Activated T-cell treated with anti-CD3 and anti-CD28 coated beads, Interleukin-2, amount 50 U/mL, for 72 hours (primary cell): Measurements from ENCODE around the gene TFEC. TPM values are rescaled to one million over a fixed set of nuclear protein-coding genes. Genes with fewer than 3 reads are reported as not detected.
"Not testable (repeated sequence)": the region's sequence is repeated elsewhere in the genome, so short reads cannot be mapped to it uniquely, and the experiment has no call there.

Experiments
- ATAC-seq, 2 donors: fragments of 150-1000 bp; cut with Tn5 transposase; replicated peaks in 1 of 2; 2 replicates each; pipeline ENCODE4 v1.10.0; 2021; ENCODE audit warnings: moderate library complexity in 2 of 2, mild to moderate bottlenecking in 1 of 2
- DNase-seq, 2 donors: peaks; one replicate each; pipeline ENCODE4 v3.0.0; 2021 to 2022; ENCODE audit warnings: mixed read lengths in 1 of 2
- H3K27ac Mint-ChIP-seq: one replicate; pipeline ENCODE4 v1.8.0; 2022; ENCODE audit warnings: mild to moderate bottlenecking, moderate library complexity, mixed read lengths
- H3K27me3 Mint-ChIP-seq: one replicate; pipeline ENCODE4 v1.8.0; 2022; ENCODE audit warnings: low read depth, mixed read lengths
- H3K36me3 Mint-ChIP-seq, 2 donors: one replicate each; pipeline ENCODE4 v1.8.0; 2022; ENCODE audit warnings: mixed read lengths in 2 of 2, mild to moderate bottlenecking in 1 of 2; ENCODE audit not compliant: insufficient read depth in 2 of 2
- H3K4me1 Mint-ChIP-seq: one replicate; pipeline ENCODE4 v1.8.0; 2022; ENCODE audit warnings: low read depth, mixed read lengths
- H3K4me3 Mint-ChIP-seq, 2 donors: one replicate each; pipeline ENCODE4 v1.8.0; 2022; ENCODE audit warnings: mild to moderate bottlenecking in 2 of 2, mixed read lengths in 2 of 2, moderate library complexity in 2 of 2
- H3K9me3 Mint-ChIP-seq, 2 donors: one replicate each; pipeline ENCODE4 v1.8.0; 2022; ENCODE audit warnings: mixed read lengths in 2 of 2
- total RNA-seq, 2 donors: library from RNA; stranded (reverse); gene quantifications; one replicate each; pipeline ENCODE4 v1.2.3, GENCODE V29; 2022

TFEC gene
- total RNA-seq, 2 donors from 2014 or later, result 0.14 to 0.44 TPM

DNA sequence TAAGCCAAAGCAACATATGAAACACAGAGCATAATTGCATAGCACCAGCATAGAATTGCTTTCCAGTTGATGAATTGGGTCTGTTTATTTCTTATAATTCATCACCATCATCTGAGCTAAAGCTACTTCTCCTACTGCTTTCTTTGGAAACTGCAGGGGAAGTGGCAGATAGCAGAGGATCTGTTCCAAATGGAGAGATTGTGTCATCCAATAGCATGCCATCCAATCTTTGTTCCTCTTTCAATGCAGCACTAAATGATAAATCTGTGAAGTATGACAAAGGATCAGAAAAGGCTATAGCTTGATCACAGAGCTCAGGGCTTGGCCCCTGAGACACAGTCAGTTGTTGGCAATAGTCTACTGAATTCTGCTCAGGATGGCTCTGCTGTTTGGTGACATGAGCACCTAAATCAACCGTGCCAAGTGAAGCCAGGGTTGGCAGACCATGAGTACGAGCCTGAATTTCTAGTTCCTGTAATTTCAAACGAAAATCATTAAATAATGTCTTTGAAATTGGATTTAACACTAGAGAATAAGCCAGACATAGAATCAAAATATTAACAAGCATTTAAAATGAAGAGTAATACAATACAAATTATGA, 90.0 kb downstream of the TFEC start:
- DNase-seq (no peak), ATAC-seq (no peak)
- H3K9me3 Mint-ChIP-seq, result no peaks in the 10 kb centered on the region
- no peak overlapping the region for H3K27ac Mint-ChIP-seq
- no peaks in the 10 kb centered on the region for H3K36me3 Mint-ChIP-seq
- no peaks in the 10 kb centered on the region for H3K27me3 Mint-ChIP-seq
- H3K4me3 Mint-ChIP-seq, result no peak overlapping the region
- H3K4me1 Mint-ChIP-seq, result no peaks in the 10 kb centered on the region

DNA sequence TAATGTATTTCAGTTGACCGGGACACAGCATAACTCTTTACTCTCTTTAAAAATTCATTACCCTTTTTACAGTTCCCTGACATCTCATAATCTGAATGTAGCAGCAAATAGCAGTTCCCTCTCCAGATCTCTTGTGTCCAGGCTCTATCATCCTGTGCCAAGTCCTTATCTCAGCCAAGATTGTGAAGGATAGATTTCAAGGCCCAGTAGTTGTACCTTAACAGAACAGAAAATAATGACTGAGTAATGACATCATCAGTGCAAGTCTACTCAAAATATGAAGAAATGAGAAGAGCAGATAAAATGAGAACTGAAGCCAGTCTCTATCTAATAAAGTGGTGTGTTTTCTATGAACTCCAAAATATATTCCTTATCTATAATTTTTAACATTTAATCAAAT, 92.6 kb downstream of the TFEC start:
- Mint-ChIP-seq H3K27ac (no peak overlapping the region), H3K36me3 (no peaks in the 10 kb centered on the region), H3K27me3 (no peaks in the 10 kb centered on the region), H3K4me3 (no peak overlapping the region), H3K9me3 (no peaks in the 10 kb centered on the region), H3K4me1 (no peaks in the 10 kb centered on the region)
- ATAC-seq (no peak), DNase-seq (no peak)

DNA sequence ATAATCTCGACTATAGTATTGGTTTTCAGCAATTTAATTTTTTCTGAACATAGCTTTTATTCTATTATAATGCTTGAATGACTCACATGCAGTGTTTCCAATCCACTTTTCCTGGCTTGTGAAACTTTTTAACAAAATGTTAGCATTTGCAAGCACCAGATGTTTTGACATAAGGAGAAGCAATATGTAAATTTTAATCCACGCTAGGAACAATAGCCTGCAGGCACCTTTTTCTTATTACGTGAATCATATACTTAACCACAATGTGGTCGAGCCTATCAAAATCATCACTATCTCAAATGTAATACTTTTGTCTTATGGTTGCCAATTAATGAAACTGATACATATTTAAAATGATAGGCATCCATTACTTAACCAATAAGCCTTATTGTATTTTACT, 97.1 kb downstream of the TFEC start:
- no peaks in the 10 kb centered on the region for H3K4me1 Mint-ChIP-seq
- no peak for ATAC-seq
- no peaks in the 10 kb centered on the region for H3K36me3 Mint-ChIP-seq
- H3K9me3 Mint-ChIP-seq, result peaks cover 2% of the 10 kb centered on the region in 2 donors
- no peaks in the 10 kb centered on the region for H3K27me3 Mint-ChIP-seq
- no peak overlapping the region for H3K4me3 Mint-ChIP-seq
- no peak overlapping the region for H3K27ac Mint-ChIP-seq
- DNase-seq, result no peak

DNA sequence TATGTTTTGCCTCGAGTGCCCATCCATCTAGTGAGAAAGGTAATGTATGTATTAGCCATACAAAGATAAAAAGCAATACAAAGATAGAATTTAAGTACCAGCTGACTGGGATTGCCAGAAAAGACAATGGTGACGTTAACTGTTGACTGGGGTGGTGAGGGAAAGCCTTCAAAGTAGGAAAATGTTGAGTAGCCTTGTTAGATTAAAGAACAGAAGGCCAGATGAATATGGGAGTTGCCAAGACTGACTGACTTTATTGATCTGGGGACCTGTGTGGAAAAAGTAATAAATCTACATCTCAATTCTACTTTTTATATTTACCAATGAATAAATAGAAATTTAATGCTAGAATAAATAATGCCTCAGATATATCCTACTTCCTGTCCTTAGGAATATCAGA, 97.7 kb downstream of the TFEC start:
- no peaks in the 10 kb centered on the region for H3K27me3 Mint-ChIP-seq
- H3K27ac Mint-ChIP-seq, result no peak overlapping the region
- DNase-seq (no peak), ATAC-seq (no peak)
- no peaks in the 10 kb centered on the region for H3K36me3 Mint-ChIP-seq
- H3K4me1 Mint-ChIP-seq, result no peaks in the 10 kb centered on the region
- peaks cover 2% of the 10 kb centered on the region in 2 donors for H3K9me3 Mint-ChIP-seq
- no peak overlapping the region for H3K4me3 Mint-ChIP-seq

DNA sequence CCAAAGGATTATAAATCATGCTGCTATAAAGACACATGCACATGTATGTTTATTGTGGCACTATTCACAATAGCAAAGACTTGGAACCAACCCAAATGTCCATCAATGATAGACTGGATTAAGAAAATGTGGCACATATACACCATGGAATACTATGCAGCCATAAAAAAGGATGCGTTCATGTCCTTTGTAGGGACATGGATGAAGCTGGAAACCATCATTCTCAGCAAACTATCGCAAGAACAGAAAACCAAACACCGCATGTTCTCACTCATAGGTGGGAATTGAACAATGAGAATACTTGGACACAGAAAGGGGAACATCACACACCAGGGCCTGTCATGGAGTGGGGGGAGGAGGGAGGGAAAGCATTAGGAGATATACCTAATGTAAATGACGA, 100.4 kb downstream of the TFEC start:
- not testable (repeated sequence) for H3K4me1 Mint-ChIP-seq, H3K27me3 Mint-ChIP-seq, H3K27ac Mint-ChIP-seq, H3K4me3 Mint-ChIP-seq, ATAC-seq, H3K36me3 Mint-ChIP-seq, DNase-seq, H3K9me3 Mint-ChIP-seq

DNA sequence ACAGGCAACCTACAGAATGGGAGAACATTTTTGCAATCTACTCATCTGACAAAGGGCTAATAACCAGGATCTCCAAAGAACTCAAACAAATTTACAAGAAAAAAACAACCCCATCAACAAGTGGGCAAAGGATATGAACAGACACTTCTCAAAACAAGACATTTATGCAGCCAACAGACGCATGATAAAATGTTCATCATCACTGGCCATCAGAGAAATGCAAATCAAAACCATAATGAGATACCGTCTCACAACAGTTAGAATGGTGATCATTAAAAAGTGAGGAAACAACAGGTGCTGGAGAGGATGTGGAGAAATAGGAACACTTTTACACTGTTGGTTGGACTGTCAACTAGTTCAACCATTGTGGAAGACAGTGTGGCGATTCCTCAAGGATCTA, 100.8 kb downstream of the TFEC start:
- not testable (repeated sequence) for H3K27me3 Mint-ChIP-seq, DNase-seq, H3K4me1 Mint-ChIP-seq, H3K27ac Mint-ChIP-seq, H3K9me3 Mint-ChIP-seq, ATAC-seq, H3K36me3 Mint-ChIP-seq, H3K4me3 Mint-ChIP-seq

DNA sequence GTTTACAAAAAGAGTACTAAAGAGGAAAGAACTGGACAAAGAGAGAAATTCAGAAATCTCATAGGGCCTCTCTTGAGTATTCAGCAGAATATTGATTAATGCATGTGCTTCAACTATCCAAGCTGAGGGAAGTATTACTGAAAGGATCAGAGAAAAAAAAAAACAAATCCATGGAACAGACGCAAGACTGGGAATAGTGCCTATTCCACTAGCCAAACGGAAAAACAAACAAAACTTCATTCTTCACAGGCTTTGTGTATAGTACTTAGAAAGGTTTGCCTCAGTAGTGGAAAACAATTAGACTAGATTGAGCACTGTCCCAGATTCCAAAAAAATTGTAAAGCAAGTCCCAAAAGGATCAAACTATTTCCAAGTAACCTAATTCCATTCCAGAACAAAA, 106.2 kb downstream of the TFEC start:
- DNase-seq (no peak), ATAC-seq (no peak)
- Mint-ChIP-seq H3K4me1 (no peaks in the 10 kb centered on the region), H3K36me3 (no peaks in the 10 kb centered on the region), H3K27ac (no peak overlapping the region), H3K9me3 (peaks cover 0 to 2% of the 10 kb centered on the region in 2 donors), H3K27me3 (no peaks in the 10 kb centered on the region), H3K4me3 (no peak overlapping the region)

DNA sequence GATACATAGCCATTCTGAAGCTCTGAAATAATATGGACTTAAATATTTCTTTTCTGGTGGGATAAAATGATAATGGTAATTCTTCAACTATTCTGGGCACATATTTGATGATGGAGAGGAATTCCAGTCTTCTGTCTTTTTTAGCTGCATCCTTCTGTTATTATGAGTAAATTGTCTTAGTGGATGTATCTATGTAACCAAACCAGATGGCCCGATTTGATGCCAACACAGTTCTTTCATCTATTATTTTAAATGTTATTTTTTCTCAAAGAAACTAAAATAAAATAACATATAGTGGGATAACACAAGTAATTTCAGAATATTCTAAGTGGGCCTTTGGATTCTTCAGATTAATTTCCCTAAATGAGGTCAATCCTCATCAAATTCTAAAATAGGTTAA, 110.2 kb downstream of the TFEC start:
- Mint-ChIP-seq H3K36me3 (no peaks in the 10 kb centered on the region), H3K27me3 (no peaks in the 10 kb centered on the region)
- ATAC-seq, result no peak

DNA sequence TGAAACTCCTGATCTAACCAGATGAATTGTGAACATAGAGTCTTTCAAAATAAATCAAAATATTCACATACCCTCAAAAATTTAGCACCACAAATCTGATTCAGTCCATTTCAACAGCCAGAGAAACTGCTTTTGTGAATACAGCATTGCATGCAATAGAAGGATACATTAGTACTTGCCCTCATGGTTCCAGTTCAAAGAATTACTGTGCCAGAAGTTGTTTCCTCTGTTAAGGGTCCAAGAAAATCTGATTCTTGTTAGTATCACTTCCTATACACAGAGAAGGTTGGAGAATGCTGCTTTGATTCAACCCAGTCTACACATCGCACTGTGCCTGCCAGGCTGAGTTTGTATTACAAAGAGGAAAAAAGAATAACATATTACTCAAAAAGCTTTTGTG, 115.6 kb downstream of the TFEC start:
- Mint-ChIP-seq H3K4me1 (no peaks in the 10 kb centered on the region), H3K36me3 (no peaks in the 10 kb centered on the region), H3K4me3 (no peak overlapping the region), H3K27me3 (peaks cover 8% of the 10 kb centered on the region), H3K9me3 (no peaks in the 10 kb centered on the region), H3K27ac (no peak overlapping the region)
- ATAC-seq (no peak), DNase-seq (no peak)

More for the DNA sequence above, 110.2 kb downstream of the TFEC start:
- Mint-ChIP-seq H3K4me3 (no peak overlapping the region), H3K4me1 (no peaks in the 10 kb centered on the region), H3K27ac (no peak overlapping the region), H3K9me3 (no peaks in the 10 kb centered on the region)
- no peak for DNase-seq

DNA sequence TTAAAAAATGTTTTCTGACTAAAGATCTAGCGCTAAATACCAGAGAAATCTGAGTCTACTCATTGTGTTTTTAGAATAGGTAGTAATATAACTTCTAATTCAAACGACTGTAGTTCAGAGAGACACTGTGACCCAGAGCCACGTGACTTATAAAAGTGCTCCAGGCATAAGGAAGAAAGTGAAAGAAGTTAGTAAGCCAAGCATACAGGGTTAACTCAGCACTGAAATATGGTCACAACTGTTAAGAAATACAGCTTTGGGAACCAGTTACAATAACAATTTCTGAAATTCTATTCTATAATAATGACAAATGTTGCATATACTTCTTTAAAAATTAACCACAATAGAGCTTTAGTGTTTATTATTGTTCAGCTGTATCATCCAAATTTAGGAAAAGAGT, 119.1 kb downstream of the TFEC start:
- no peaks in the 10 kb centered on the region for H3K4me1 Mint-ChIP-seq
- H3K4me3 Mint-ChIP-seq, result no peak overlapping the region
- H3K9me3 Mint-ChIP-seq, result no peaks in the 10 kb centered on the region
- DNase-seq (no peak), ATAC-seq (no peak)
- no peaks in the 10 kb centered on the region for H3K36me3 Mint-ChIP-seq
- peaks cover 8% of the 10 kb centered on the region for H3K27me3 Mint-ChIP-seq
- H3K27ac Mint-ChIP-seq, result no peak overlapping the region

DNA sequence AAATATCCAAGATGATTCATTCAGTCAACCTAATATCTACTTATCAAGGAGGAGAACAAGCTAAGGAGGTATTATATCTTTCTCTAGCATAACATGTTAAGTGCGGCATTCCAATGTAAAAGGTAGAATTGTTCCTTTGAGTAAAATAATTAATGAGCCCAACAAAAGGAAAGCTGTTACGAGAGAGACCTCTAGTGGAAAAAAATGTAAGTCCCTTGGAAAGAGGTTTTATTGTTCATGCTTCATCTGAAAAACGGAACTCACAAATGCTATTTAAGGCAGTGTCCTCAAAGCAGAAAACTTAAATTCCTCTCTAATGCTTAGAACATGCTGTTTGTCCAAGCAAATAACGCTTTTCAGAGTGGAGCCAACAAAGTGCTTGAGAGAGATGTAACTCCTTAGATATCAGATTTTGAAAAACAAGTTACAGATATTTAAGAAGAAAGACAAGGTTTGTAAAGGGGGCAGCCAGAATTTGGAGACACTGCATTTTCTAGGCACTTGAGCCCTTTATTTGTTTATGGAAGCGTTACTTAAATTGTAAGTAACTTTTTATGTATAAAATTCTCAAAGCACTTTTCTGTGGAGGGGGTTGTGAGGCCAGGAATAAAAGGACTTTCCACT, 119.9 kb downstream of the TFEC start:
- no peak overlapping the region for H3K4me3 Mint-ChIP-seq
- no peak for DNase-seq
- H3K4me1 Mint-ChIP-seq, result no peaks in the 10 kb centered on the region
- ATAC-seq, result no peak
- no peaks in the 10 kb centered on the region for H3K9me3 Mint-ChIP-seq
- H3K27ac Mint-ChIP-seq, result no peak overlapping the region
- H3K36me3 Mint-ChIP-seq, result no peaks in the 10 kb centered on the region
- peaks cover 8% of the 10 kb centered on the region for H3K27me3 Mint-ChIP-seq

DNA sequence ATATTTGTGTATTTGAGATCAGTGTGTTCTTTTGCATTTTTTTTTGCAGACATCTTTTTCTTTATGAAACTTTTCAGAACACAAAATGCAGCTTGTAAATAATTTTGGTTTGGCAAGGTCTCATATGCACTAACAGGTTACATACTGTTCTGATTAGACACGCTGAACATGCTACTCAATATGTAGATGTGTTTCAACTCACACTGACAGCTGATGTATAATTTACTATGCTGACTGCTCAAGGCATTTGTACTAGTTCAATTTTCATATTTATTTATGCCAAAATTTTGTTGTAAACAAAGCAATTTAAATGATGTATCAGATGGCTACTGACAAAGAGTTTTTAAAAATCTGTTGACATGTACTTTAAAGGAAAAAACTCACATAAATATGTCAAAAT, 123.8 kb downstream of the TFEC start:
- Mint-ChIP-seq H3K4me1 (no peaks in the 10 kb centered on the region), H3K4me3 (no peak overlapping the region), H3K27ac (no peak overlapping the region), H3K36me3 (no peaks in the 10 kb centered on the region), H3K9me3 (no peaks in the 10 kb centered on the region), H3K27me3 (no peaks in the 10 kb centered on the region)
- ATAC-seq (no peak), DNase-seq (no peak)

DNA sequence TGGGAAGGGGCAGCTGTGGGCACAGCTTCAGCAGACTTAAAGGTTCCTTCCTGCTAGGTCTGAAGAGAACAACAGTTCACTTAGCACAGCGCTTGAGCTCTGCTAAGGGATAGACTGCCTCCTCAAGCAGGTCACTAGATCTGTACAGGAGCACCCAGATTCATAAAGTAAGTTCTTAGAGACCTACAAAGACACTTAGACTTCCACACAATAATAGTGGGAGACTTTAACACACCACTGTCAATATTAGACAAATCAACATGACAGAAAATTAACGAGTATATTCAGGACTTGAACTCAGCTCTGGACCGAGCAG, 140.9 kb downstream of the TFEC start:
- DNase-seq, result no peak
- Mint-ChIP-seq H3K9me3 (peaks cover 7% of the 10 kb centered on the region in 2 donors), H3K27ac (no peak overlapping the region), H3K4me1 (no peaks in the 10 kb centered on the region), H3K36me3 (no peaks in the 10 kb centered on the region), H3K27me3 (no peaks in the 10 kb centered on the region), H3K4me3 (no peak overlapping the region)
- ATAC-seq, result no peak

DNA sequence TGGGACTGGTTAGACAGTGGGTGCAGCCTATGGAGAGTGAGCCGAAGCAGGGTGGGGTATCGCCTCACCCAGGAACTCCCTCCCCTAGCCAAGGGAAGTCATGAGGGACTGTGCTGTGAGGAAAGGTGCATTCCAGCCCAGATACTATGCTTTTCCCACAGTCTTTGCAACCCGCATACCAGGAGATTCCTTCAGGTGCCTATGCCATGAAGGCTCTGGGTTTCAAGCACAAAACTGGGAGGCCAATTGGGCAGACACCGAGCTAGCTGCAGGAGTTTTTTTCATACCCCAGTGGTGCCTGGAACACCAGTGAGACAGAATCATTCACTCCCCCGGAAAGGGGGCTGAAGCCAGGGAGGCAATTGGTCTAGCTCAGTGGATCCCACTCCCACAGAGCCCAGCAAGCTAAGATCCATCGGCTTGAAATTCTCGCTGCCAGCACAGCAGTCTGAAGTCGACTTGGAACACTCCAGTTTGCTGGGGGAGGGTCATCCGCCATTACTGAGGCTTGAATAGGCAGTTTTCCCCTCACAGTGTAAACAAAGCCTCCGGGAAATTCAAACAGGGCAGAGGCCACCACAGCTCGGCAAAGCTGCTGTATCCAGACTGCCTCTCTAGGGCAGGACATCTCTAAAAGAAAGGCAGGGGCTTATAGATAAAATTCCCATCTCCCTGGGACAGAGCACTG, 141.4 kb downstream of the TFEC start:
- no peak overlapping the region for H3K4me3 Mint-ChIP-seq
- H3K4me1 Mint-ChIP-seq, result no peaks in the 10 kb centered on the region
- no peaks in the 10 kb centered on the region for H3K36me3 Mint-ChIP-seq
- DNase-seq (no peak), ATAC-seq (no peak)
- no peak overlapping the region for H3K27ac Mint-ChIP-seq
- peaks cover 7% of the 10 kb centered on the region in 2 donors for H3K9me3 Mint-ChIP-seq
- H3K27me3 Mint-ChIP-seq, result no peaks in the 10 kb centered on the region
